Measurements from ENCODE around the gene RHBDD3.

Gene RHBDD3

DNA sequence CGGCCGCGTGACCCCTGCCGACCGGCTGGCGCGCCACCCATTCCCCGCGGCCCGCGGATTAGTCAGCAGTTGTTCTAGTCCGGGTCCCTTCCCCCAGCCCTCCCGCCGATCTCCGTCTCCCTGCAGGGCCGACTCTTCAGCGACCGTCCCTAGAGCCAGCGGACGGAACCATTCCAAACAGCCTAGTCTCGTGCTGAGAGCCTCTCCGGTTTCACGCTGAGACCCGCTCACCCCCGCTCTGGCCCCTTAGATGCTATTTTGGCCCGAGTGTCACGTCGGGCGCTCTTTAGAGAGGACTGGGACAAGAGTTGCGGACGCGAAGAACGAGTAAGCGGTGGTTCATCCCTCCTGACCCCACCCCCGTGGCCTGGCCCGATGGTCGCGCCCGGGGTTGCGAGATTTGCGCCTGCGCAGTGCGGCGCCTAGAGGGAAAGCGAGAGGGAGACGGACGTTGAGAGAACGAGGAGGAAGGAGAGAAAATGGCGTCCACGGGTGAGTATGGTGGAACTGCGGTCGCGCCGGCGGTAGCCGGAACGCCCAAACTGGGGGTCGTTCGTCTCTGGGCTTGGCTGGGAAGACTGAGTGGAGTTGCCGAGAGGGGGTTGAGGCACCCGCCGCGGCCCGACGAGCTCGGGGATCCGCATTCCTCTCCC is at the start of gene RHBDD3, which contains the start of gene EWSR1:
Gene RHBDD3 (minus strand): TSS at position 124 of the 653 bp plus-strand sequence. CDS start 2,355 bp downstream, outside the sequence.
Gene EWSR1 (plus strand): TSS at position 411 of the 653 bp plus-strand sequence. CDS start 69 bp downstream, at position 480.
- peak; percentile 97 for DNase-seq

DNA sequence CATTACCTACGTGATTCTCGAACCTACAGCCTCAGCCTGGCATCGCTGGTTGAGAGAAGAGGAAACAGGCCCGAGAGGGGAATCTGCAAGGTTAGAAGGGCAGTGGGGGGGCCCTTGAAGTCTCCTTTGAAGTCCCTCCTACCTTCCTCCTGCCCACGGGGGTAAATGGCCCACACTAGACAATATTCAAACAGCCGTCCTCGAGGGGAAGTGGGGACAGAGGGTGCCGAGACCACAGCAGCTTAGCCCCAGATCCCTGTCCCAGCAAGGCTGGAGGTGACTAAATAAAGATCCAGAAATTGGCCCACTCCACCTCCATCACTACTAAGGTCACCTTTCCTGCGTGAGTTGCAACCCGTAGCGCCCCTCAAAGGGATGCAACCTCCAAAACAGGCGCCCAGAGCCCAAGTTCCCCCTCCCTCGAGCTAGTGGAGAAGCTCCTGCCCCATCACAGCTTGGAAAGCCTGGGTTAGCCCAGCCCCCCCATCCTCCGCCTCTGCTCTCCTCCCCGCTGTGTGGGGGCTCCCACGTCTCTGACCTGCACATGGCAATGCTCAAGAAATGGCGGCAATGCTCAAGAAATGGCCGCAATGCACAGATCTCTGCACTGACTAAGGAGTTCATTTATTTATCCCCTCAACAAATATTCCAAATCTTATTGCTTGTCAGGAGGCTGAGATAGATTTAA is 48.5 kb upstream of the RHBDD3 start:
- DNase-seq, result no peak

- DNase-seq, result no peak
Observed at GRCh38 chr22:29315286-29316140, 47.7 kb upstream of the RHBDD3 start, which contains the start of gene RASL10A. Gene RASL10A, minus strand, starts transcription at chr22:29315697. Its CDS starts 451 bp downstream, at chr22:29315246.

GRCh38 chr22:29314537-29315285 is 46.9 kb upstream of the RHBDD3 start:
- DNase-seq, result peak; percentile 31

GRCh38 chr22:29313576-29314466 is 46.0 kb upstream of the RHBDD3 start:
- DNase-seq, result peak; percentile 21

DNA sequence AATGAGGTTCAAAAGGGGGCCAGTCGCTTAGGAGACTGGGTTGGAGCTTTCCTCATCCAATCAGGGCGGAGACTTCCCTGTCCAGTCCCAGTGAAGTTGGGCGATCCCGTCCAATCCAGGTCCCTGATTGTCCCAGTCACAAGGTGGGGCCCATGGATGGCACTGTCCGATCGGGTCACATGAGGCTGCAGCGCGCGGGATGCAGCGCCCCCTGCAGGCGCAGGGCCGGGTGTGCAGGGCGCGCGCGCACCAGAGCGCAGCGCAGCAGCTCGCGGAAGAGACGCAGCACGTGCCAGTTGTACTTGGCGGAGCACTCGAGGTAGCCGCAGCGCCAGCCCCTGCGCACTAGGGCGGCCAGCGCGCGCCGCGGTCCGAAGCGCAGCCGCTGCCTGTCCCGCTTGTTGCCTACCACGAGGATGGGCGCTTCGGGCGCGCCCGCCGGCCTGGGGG is 45.4 kb upstream of the RHBDD3 start:
- DNase-seq, result peak; percentile 74

- DNase-seq, result no peak
Observed at GRCh38 chr22:29312218-29313125, 44.7 kb upstream of the RHBDD3 start.

DNA sequence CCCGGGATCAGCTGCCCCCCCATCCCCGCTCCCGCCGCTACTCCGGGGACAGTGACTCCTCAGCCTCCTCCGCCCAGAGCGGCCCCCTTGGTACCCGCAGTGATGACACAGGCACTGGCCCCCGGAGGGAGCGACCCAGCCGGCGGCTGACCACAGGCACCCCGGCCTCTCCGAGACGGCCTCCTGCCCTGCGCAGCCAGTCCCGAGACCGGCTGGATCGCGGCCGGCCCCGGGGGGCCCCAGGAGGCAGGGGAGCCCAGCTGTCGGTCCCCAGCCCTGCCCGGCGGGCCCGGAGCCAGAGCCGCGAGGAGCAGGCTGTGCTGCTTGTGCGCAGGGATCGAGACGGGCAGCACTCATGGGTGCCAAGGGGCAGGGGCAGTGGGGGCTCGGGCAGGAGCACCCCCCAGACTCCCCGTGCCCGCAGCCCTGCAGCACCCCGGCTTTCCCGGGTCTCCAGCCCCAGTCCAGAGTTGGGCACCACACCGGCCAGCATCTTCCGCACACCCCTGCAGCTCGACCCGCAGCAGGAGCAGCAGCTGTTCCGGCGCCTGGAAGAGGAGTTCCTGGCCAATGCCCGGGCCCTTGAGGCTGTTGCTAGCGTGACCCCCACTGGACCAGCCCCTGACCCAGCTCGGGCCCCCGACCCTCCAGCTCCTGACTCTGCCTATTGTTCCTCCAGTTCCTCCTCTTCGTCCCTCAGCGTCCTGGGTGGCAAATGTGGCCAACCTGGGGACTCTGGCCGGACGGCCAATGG is 43.9 kb upstream of the RHBDD3 start:
- no peak for DNase-seq

GRCh38 chr22:29310863-29311339 is 43.1 kb upstream of the RHBDD3 start:
- DNase-seq, result peak; percentile 91

- DNase-seq, result no peak
Observed at GRCh38 chr22:29310065-29310862, 42.5 kb upstream of the RHBDD3 start.

- peak; percentile 97 for DNase-seq
Observed at GRCh38 chr22:29309332-29310064, 41.7 kb upstream of the RHBDD3 start.

DNA sequence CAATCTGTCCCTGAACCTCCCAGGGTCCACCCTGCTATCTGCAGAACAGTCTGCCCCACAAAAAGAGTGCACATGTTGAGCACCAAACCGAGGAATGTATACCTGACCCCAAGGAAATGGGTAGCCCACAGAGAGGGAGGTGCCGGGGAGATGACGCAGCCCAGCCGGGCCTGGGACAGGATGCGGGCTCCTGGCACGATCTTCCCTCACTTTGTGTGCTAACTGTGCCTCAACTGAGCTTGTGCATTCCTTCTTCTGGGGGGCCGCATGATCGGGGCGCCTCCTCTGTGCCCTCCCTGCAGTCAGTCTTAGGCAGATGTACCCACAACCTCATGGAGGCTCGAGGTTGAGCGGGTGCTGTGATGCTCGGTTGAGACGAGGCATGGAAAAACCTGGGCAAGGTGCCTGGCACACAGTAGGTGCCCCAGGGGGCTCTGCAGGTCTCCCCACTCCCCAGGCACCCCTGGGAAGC is 41.0 kb upstream of the RHBDD3 start:
- DNase-seq, result peak; percentile 64

GRCh38 chr22:29308148-29308790 is 40.5 kb upstream of the RHBDD3 start:
- DNase-seq, result no peak

DNA sequence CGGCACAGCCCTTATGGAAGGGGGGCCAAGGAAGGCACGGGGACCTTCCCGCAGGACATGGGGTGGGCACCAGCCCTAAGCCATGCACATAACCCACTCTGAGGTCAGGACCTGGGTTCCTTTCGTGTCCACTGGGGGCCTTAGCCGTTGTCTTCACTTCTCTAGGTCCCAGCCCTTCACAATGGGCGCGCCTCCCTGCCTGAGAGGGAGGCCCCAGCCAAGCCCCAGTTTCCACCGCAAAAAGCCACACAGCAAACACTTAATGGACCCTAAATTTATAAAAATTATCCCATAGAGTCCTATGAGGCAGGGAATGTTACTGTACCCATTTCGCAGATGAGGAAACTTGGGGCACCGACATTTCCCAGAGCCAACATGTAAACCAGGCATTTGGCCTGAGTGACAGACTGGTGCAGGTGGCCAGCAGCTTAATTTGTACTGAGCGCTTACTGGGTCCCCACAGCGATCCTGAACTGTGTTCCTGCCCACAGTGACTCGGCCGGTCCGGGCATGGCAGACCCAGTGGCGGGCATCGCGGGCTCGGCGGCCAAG is 39.9 kb upstream of the RHBDD3 start:
- peak; percentile 63 for DNase-seq

DNA sequence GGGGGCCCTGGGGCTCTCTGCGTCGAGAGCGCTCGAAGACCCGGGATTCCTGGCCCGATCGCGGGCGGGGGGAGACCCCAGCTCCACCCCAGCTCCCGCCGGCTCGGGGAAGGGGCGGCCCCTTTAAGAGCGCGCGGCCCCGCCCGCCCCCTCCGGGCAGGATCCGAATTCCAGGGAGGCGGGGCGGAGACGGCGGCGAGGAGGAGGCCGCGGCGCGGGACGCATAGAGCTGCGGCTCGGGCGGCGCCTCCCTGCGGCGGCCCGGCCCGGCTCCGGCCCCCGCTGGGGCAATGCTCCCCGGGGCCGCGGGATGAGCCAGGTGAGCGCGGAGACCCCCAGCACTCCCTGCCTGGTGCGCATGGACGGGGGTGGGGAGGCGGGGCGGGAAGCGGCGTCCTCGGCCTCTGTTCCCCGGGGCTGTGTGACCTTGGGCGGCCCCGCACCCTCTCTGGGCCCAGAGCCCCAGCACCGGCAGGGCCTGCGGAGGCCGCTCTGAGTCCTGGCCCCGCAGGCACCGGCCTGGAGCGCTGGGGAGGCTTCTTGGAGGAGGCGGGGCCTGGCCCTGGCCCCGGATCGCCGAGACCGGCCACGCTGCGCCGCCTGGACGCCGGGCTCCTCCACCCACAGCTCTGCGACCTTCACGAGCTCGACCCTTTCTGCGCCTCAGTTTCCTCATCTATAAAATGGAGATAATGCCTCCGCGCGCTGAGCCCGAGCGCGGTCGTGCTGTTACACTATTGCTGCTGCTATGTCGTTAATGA is 39.2 kb upstream of the RHBDD3 start:
- DNase-seq, result peak; percentile 75

Data from hematopoietic multipotent progenitor cell treated with erythropoietin and hydrocortisone succinate and interleukin-3 and kit ligand, for 8 days (in vitro differentiated cells).